Transverse colon (tissue), 4 donors: ENCODE measurements around the gene FZD8.

Experiments used
- CTCF ChIP-seq, 5 experiments: fragments of 200-600 bp in 3 of 5; fragments of 450-650 bp in 2 of 5; sonication (generic) in 3 of 5; IDR thresholded peaks; 1 replicate in 2 of 5; 2 replicates in 3 of 5; pipeline ENCODE4 v1.5.1; 2016 to 2017; ENCODE audit warnings: antibody characterized with exemption in 5 of 5, inconsistent platforms in 3 of 5, mild to moderate bottlenecking in 2 of 5, moderate library complexity in 1 of 5
- POLR2AphosphoS5 ChIP-seq, 3 donors: sonication (generic); formaldehyde crosslinking; IDR thresholded peaks; one replicate each; pipeline ENCODE4 v1.6.1; 2016; ENCODE audit warnings: antibody characterized with exemption in 3 of 3

GRCh38 chr10:35592441-35592840 is 49.7 kb downstream of the FZD8 start:
- TF ChIP-seq CTCF (IDR thresholded peaks at IDR 0.05) (no peak), POLR2AphosphoS5 (IDR thresholded peaks at IDR 0.05) (no peak)
